GM18505 (cell line): ENCODE data around the gene KYAT1.
A peak's percentile ranks its signal among the peaks of the same experiment; 100 is the strongest.

Source experiments
- ATAC-seq: cut with Tn5 transposase; IDR thresholded peaks from one replicate; pipeline ENCODE4 v1.9.1; 2021; ENCODE audit not compliant: unreplicated experiment
- POLR2A ChIP-seq: IDR thresholded peaks from 4 replicates; pipeline ENCODE4 v1.6.1; 2011; ENCODE audit warnings: borderline replicate concordance; ENCODE audit not compliant: insufficient read depth, insufficient read length; ENCODE audit errors: extremely low read depth

The KYAT1 gene

DNA sequence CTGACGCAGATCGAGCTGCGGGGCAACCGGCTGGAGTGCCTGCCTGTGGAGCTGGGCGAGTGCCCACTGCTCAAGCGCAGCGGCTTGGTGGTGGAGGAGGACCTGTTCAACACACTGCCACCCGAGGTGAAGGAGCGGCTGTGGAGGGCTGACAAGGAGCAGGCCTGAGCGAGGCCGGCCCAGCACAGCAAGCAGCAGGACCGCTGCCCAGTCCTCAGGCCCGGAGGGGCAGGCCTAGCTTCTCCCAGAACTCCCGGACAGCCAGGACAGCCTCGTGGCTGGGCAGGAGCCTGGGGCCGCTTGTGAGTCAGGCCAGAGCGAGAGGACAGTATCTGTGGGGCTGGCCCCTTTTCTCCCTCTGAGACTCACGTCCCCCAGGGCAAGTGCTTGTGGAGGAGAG lies 34.5 kb upstream of the KYAT1 start:
- no peak for TF ChIP-seq POLR2A
- ATAC-seq: no peak

DNA sequence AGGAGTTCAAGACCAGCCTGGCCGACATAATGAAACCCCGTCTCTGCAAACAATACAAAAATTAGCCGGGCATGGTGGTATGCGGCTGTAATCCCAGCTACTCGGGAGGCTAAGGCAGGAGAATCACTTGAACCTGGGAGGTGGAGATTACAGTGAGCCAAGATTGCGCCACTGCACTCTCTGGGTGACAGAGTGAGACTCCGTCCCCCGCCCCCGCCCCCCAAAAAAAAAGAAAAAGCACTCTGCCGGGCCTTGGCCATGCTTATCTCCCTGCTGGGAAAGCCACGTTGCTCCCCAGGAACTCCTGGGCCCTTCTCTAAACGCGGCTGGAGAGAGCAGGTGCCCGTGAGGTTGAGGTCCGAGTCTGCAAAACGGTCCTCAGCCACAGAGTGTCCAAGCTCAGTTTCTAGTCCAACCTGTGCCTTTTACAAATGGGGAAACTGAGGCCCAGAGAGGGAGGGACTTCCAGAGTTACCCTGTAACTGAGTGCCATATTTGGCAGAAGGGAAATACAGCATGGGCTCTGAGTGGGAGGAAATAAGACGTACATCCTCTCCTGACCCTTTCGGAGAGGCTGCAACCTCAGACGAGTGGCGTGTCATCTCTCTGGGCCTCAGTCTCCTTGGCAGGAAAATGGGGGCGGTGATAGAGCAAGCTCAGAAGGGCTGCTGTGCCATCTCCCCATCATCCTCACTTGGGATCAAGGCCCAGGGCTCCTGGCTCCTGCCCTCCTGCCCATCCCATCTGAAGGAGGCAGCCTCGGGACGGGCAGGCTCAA lies 32.4 kb upstream of the KYAT1 start:
- no peak for TF ChIP-seq POLR2A
- ATAC-seq: no peak

DNA sequence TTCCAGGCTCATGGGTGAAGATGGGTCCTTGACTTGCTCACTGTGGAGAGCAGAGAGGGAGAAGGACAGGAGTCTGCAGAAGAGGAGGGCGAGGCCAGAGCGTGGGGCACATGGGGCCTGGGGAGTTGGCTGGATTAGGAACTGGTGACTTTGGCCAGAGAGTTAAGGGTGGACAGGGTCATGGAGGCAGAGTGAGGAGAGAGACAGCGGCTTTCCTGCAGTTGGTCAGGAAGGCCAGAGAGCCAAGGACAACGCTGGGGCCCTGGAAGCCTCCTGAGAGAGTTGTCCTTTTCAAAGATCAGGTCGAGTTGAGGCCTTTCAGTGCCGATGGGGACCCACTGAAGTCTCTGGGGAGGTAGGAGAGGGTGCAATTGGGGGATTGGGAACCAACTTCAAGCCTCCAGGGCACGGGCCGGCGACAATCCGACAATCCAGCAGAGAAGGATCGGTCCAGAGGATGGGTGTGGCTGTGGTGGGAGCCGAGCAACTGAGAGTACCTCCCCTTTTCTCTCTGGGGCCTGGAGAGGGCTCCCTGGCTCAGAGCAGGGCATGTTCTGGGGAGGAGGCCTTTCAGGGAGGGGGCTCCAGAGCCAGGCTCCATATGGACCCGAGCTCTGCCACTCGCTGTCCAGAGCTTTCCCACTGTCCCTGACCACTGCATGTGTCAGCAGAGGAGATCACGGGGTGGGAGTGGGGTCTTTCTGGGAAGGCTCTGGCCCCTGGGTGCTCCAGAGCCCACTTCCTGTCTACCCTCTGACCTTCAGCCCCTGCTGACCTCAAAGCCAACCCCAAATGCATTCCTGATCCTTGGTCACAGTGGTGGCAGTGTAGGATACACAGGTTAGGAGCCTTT lies 31.5 kb upstream of the KYAT1 start:
- ATAC-seq: no peak
- TF ChIP-seq POLR2A: no peak

DNA sequence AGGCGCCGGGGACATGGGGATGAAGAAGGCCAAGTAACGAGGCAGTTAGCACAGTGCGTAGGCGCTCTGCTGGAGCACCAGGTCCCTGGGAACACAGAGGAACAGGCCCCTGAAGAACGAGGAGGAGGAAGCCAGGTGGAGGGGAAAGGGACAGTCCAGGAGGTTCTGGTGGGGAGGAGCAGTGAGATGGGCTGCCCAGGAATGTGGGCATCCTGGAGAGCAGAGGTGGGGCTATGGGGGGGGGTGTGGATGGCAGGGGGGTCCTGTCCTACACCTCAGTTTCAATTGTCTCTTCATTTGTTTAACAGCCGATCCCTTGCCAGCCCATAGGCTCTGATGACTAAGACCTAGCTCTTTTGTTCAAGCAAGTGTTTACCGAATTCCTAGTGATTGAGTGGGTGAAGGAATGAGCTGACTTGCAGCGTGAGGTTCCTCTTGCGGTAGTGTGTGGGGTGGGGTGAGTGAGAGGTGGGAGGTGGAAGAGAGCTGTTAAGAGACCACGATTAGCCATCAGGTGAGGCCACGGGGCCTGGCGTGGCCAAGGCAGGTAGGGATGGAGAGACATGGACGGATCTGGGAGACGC lies 30.6 kb upstream of the KYAT1 start:
- TF ChIP-seq POLR2A: no peak
- ATAC-seq: no peak

DNA sequence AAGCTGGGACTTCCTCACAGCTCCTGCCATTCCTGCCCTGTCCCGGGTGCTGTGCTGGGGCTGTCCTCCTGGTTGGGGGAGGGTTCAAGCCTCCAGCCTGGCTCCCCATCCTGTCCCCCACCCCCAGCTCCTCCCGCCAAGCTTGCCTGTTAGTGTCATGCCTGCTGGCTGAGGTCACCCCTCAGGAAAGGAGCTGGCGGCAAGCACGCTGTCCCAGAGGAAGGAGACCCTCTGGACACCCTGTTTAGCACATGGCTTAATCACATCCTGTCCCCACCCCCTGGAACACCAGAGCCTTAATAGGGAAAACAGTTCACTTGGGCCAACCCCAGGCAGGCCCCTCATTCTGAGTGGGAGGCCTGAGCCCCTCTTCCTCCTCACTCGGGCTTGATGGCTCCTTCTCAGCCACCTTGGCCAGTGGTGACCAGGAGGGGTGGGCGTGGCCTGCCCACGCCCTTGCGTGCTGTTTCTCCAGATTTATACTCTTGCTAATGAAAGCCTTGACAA lies 29.8 kb upstream of the KYAT1 start:
- no peak for ATAC-seq
- no peak for TF ChIP-seq POLR2A

DNA sequence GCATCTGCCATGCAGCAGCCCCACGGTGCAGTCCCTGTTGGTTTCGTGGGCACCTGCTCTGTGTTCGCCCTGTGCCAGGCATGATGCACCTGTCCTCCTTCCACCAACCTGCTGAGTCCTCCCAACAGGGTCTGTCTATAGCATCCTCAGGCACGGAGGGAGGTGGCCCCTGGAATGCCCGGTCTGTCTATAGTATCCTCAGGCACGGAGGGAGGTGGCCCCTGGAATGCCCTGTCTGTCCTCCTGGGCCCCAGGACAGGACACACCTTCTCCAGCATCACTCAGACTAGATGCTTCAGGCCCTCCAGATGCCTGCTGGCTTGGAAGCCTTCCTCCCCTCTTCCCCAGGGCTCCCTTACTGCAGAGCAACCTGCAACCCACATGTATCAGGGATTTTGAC lies 29.2 kb upstream of the KYAT1 start:
- no peak for ATAC-seq
- no peak for TF ChIP-seq POLR2A

DNA sequence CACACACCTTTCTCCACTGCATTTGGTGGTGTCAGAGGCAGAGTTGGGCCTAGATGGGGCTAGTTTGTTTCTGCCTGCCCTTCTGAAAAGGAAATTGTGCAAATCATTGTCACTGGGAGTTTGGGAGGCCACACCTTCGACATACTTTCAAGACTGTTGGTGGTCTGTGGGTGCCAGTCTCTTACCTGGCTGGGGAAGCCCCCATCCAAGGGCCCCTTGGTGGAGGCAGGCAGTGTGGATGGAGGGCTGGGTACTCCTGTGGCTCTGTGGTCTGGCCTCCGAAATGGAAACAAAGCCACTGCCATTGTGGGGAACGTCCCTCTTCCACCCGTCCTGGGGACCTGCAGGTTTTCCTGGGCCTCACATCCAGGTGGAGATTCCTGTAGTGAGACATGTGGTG lies 28.1 kb upstream of the KYAT1 start:
- no peak for ATAC-seq

DNA sequence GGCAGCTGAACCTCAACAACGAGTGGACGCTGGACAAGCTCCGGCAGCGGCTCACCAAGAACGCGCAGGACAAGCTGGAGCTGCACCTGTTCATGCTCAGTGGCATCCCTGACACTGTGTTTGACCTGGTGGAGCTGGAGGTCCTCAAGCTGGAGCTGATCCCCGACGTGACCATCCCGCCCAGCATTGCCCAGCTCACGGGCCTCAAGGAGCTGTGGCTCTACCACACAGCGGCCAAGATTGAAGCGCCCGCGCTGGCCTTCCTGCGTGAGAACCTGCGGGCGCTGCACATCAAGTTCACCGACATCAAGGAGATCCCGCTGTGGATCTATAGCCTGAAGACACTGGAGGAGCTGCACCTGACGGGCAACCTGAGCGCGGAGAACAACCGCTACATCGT lies 26.6 kb upstream of the KYAT1 start:
- no peak for ATAC-seq
- no peak for TF ChIP-seq POLR2A

More for the DNA sequence above, 28.1 kb upstream of the KYAT1 start:
- no peak for TF ChIP-seq POLR2A

DNA sequence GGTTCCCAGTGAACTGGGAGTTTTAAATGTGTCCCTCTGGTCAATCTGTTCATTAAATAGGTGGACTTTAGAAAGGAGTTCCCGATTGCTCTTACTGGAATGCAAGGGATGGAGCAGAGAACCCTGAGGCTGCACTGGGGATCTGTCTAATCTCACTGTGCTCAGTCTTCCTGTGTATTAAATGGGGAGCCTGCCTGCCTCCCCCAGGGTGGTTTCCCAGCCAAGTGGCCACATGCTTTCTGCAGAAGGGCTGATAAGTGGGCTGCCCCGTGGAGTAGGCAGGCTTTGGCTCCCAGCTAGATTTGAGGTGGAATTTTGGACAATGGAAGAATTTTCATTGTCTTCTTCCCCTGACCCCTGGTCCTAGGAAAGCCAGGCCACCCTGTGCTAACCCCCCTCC lies 25.0 kb upstream of the KYAT1 start:
- ATAC-seq: no peak
- no peak for TF ChIP-seq POLR2A

DNA sequence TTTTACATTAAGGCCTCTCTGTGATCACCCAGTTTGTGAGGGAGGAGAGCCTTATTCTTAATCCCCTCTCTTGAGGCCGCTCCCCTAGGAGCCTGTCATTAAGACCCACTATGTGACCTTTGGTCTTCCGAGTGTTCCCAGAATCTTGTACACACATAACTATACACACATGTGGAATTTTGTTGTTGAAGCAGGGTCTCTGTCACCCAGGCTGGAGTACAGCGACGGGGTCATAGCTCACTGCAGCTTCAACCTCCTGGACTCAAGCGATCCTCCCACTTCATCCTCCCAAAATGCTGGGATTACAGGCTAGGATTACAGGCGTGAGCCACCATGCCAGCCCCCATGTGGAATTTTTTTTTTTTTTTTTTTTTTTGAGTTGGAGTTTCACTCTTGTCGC lies 24.2 kb upstream of the KYAT1 start:
- ATAC-seq: no peak
- TF ChIP-seq POLR2A: no peak

DNA sequence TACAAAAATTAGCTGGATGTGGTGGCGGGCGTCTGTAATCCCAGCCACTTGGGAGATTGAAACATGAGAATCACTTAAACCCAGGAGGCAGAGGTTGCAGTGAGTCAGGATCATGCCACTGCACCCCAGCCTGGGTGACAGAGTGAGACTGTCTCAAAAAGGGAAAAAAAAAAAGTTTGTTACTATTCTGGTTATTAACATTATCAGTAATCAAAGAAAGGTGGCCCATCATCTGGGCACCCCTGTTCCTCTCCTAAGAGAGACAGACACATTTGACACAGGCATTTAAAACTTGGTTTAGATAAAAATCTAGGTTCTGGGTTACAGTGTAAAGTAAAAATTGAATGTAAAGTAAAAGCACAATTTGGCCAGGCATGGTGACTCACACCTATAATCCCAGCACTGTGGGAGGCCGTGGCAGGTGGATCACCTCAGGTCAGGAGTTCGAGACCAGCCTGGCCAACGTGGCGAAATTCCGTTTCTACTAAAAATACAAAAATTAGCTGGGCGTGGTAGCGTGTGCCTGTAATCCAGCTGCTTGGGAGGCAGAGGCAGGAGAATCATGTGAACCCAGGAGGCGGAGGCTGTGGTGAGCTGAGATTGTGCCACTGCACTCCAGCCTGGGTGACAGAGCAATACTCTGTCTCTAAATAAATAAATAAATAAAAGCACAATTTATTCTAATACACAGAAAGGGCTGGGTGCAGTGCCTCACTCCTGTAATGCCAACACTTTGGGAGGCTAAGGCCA lies 22.3 kb upstream of the KYAT1 start:
- ATAC-seq: no peak
- no peak for TF ChIP-seq POLR2A

DNA sequence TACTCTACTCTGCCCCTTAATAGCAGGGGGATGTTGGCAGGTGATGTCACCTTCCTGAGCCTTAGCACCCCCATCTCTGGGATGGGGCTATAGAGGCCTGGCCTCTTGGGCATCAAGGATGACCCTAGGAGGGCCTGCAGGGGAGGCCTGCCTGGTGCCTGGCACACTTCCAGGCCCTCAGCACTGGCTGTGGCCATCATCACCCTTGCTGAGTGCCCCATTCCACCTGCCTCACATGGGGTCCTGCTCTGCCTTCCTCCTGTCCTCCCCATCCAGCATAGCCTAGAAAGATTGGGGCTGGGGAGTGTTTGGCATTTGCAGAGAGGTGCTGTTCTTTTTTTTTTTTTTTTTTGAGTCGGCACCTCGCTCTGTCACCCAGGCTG lies 21.3 kb upstream of the KYAT1 start:
- ATAC-seq: no peak
- no peak for TF ChIP-seq POLR2A

DNA sequence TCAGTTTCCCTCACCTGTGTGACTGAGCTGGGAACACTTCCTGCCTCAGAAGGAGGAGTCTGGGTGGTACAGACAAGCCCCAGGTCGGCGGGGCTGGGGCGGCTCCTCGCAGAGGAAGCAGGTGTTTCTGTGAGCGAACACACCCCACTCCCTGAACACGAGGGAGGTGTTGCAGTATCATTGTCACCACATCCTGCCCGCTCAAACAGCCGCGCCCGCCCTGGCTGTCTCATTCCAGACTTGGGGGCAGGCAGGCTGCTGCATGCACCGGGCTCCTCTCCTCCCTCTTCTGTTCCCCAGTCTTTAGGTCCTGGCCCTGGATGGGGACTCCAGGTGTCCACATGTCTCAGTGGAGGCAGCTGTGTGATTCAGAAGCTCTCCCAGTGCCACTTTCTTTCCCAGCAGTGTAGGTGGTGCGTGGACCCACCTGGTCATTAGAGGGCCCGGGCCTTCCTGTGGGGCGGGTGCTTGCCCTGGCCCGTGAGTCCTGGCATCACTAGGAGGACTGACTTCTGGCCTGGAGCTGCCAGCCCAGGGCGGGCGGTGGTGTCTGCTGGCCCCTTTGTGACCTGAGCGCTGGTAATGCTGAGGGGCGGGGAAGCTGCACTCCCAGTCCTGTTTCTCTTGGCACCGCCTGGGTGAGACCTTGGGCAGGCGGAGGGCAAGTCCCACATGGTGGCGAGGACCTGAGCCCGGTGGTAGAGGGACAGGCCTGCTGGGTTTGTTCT lies 20.8 kb upstream of the KYAT1 start:
- ATAC-seq: peak; percentile 75
- TF ChIP-seq POLR2A: peak; percentile 63

DNA sequence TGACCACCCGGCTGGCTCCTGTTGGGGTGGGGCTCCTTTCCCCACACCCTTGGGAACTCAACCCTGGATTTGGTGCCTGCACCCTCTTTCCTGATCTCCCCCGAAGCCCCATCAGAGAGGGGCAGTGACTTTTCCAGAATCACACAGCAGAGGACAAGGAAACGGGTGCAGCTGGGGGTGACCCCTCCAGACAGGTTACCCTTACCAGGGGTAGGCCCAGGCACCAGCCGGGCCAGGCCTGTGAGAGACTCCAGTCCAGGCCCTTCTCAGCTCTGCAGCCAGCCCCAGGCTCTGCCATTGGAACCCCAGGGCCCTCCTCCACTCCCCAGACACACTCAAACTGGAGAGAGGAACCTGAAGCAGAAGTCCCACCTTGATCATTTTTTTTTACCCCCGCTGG lies 20.1 kb upstream of the KYAT1 start:
- peak; percentile 8 for ATAC-seq

More for the DNA sequence above, 20.1 kb upstream of the KYAT1 start:
- TF ChIP-seq POLR2A: no peak
